NCI-H460 (cell line): ENCODE measurements around the gene OPN3. TPM values are rescaled to one million over a fixed set of nuclear protein-coding genes. Genes with fewer than 3 reads are reported as not detected.

Experiments used
- DNase-seq: peaks from one replicate; pipeline ENCODE4 v3.0.0-alpha.2; 2016; ENCODE audit warnings: low read depth; ENCODE audit errors: extremely low read depth
- total RNA-seq: library from RNA; depleted of rRNA; stranded (reverse); fragments of >200 nt; shearing (Covaris generic); gene quantifications from 2 replicates; pipeline ENCODE4 v1.2.3, GENCODE V29; 2014

Gene OPN3
- total RNA-seq, 1 experiment from 2014 or later = 150 TPM

GRCh38 chr1:241647658-241648057 is 7.5 kb upstream of the OPN3 start:
- DNase-seq = no peak

GRCh38 chr1:241646201-241646600 is 6.0 kb upstream of the OPN3 start:
- no peak for DNase-seq

GRCh38 chr1:241645199-241645598 is 5.0 kb upstream of the OPN3 start:
- no peak for DNase-seq

GRCh38 chr1:241644259-241644658 is 4.1 kb upstream of the OPN3 start:
- no peak for DNase-seq

- no peak for DNase-seq
Observed at GRCh38 chr1:241642593-241642944, 2.4 kb upstream of the OPN3 start.

- peak; percentile 90 for DNase-seq
Observed at GRCh38 chr1:241641773-241642592, 1.8 kb upstream of the OPN3 start.

- DNase-seq = peak; percentile 97
Observed at GRCh38 chr1:241640867-241641622, 876 bp upstream of the OPN3 start.

GRCh38 chr1:241639623-241640148 is 483 bp downstream of the OPN3 start:
- peak; percentile 30 for DNase-seq

- DNase-seq = no peak
Observed at GRCh38 chr1:241638909-241639622, 1.1 kb downstream of the OPN3 start.

- DNase-seq = no peak
Observed at GRCh38 chr1:241638099-241638682, 2.0 kb downstream of the OPN3 start.

GRCh38 chr1:241637604-241638003 is 2.6 kb downstream of the OPN3 start:
- no peak for DNase-seq

- DNase-seq = no peak
Observed at GRCh38 chr1:241637046-241637590, 3.1 kb downstream of the OPN3 start.

GRCh38 chr1:241636291-241636690 is 3.9 kb downstream of the OPN3 start:
- DNase-seq = no peak

GRCh38 chr1:241635556-241636152 is 4.5 kb downstream of the OPN3 start:
- no peak for DNase-seq

GRCh38 chr1:241632987-241633386 is 7.2 kb downstream of the OPN3 start:
- DNase-seq = no peak

- no peak for DNase-seq
Observed at GRCh38 chr1:241631674-241632073, 8.5 kb downstream of the OPN3 start.

GRCh38 chr1:241630899-241631298 is 9.3 kb downstream of the OPN3 start:
- no peak for DNase-seq

- DNase-seq = no peak
Observed at GRCh38 chr1:241630476-241630875, 9.7 kb downstream of the OPN3 start.

GRCh38 chr1:241630005-241630404 is 10.2 kb downstream of the OPN3 start:
- no peak for DNase-seq
